ENCODE data around the gene PCDHB1. TPM values are rescaled to one million over a fixed set of nuclear protein-coding genes. Genes with fewer than 3 reads are reported as not detected.
A peak's percentile ranks its signal among the peaks of the same experiment; 100 is the strongest.

PCDHB1 gene
- total and polyA plus RNA-seq, 2 experiments from 2014 or later, result not detected

DNA sequence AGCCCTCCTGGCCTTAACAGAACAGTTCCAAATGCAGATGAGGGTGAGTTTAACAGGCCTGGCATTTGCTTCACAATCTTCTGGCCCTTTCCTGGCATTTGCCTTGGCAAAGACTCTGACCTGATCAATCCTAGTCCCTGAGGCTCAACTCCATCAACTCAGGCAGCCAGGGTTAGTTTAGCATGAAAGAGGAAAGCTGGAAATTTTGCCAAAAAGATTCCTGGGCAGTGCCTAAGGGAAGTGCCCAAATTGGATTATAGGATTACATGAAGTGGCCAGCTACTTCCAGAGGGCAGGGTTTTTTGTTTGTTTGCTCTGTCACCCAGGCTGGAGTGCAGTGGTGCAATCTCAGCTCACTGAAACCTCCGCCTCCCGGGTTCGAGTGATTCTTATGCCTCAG lies 48.1 kb upstream of the PCDHB1 start:
- Histone ChIP-seq H3F3A (ENCODE audit: insufficient read depth) (no peaks in the 10 kb centered on the region), H3K4me1 (ENCODE audit: insufficient read depth) (no peaks in the 10 kb centered on the region), H3K9ac (no peak overlapping the region), H4K20me1 (ENCODE audit: insufficient read depth) (no peaks in the 10 kb centered on the region), H2AFZ (no peak overlapping the region), H3K79me2 (ENCODE audit: insufficient read depth) (no peaks in the 10 kb centered on the region), H3K4me2 (ENCODE audit: unreplicated experiment) (no peak overlapping the region), H3K4me3 (no peak overlapping the region), H3K36me3 (ENCODE audit: low read depth) (no peaks in the 10 kb centered on the region), H3K9me3 (ENCODE audit: low read depth) (no peaks in the 10 kb centered on the region), H3K9me2 (ENCODE audit: insufficient read depth) (no peaks in the 10 kb centered on the region), H3K27me3 (replicated peaks; ENCODE audit: insufficient read depth) (no peaks in the 10 kb centered on the region), H3K27ac (no peak overlapping the region)
- in situ Hi-C loops (cut with MboI), result no loop called here
- TF ChIP-seq EZH2 (IDR thresholded peaks at IDR 0.05; ENCODE audit: insufficient read depth, poor library complexity, severe bottlenecking) (no peak), EZH2phosphoT487 (IDR thresholded peaks at IDR 0.05; ENCODE audit: insufficient read depth, low read depth) (no peak)
- 37 to 38% methylated on average over 3 of the region's 3 CpGs for WGBS, 2 experiments (ENCODE audit: low coverage in 1 of 2, low lambda C conversion rate in 2 of 2, missing lambda C conversion rate in 2 of 2)
- DNase-seq, result no peak

DNA sequence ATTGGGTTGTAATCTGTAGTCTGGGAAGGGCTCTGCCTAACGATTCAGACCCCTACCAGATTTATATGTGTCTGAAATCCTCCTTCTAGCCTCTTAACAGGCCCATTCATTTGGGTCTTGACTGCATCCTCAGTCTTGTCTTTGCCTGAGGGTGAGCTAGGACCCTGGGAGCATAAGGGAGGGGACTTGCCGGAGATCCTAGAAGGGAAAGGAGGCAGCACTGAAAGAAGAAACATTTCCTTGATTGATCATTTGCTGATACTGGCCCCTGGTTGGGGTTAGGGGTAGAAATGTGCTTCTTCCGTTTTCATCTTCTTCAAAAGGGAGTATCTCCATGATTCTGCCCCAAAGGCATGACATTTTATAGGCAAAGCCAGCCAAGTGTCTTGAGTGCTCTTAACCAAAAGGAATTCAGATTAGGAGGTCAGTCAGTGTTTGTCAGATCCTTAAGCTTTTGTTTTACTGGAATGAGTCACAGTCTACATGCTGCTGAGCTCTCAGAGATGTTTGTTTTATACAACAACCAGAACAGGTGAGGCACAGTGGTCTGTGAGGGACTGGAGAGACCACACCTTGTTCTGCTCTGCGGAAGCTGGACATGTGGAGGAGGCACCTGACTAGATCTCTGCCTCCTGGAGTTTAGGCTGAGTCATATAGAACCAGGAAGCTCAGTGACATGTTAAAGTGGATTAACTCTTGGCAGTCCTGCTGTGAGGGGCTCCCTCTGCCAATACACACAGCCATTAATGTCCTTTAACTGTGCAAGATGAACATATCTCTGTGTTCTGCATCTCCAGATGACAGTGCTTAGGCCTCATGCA lies 47.2 kb upstream of the PCDHB1 start:
- H3K4me2 ChIP-seq (ENCODE audit: unreplicated experiment), result no peak overlapping the region

DNA sequence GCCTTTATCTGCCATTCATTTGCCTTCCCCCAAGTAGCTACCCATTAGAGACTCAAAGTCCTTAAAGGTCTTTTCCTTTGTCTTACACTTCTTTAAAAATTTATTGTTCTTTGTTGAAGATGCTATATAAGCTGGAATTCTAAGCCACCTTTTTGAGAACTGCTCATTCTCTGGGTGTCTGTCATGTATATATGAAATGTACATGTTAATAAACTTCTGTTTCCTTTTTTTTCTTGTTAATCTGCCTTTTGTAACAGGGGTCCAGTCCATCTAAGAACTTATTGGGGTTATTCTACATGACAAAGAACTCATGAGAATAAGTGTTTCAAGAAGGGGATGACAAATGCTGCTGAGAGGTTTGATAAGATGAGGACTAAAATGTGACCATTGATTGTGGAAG lies 43.4 kb upstream of the PCDHB1 start:
- no peaks in the 10 kb centered on the region for H3K9me3 ChIP-seq (ENCODE audit: low read depth)
- no peak overlapping the region for H3K4me2 ChIP-seq (ENCODE audit: unreplicated experiment)
- no peaks in the 10 kb centered on the region for H3K79me2 ChIP-seq (ENCODE audit: insufficient read depth)
- H3K4me3 ChIP-seq, result no peak overlapping the region
- TF ChIP-seq EZH2phosphoT487 (IDR thresholded peaks at IDR 0.05; ENCODE audit: insufficient read depth, low read depth) (no peak), EZH2 (IDR thresholded peaks at IDR 0.05; ENCODE audit: insufficient read depth, poor library complexity, severe bottlenecking) (no peak)
- H3K36me3 ChIP-seq (ENCODE audit: low read depth), result no peaks in the 10 kb centered on the region
- no peak overlapping the region for H3K27ac ChIP-seq
- H3K4me1 ChIP-seq (ENCODE audit: insufficient read depth), result no peaks in the 10 kb centered on the region
- H3K27me3 ChIP-seq (replicated peaks; ENCODE audit: insufficient read depth), result no peaks in the 10 kb centered on the region
- no peak for DNase-seq
- H3K9me2 ChIP-seq (ENCODE audit: insufficient read depth), result no peaks in the 10 kb centered on the region
- H3F3A ChIP-seq (ENCODE audit: insufficient read depth), result no peaks in the 10 kb centered on the region
- in situ Hi-C loops (cut with MboI), result no loop called here
- H4K20me1 ChIP-seq (ENCODE audit: insufficient read depth), result no peaks in the 10 kb centered on the region
- no peak overlapping the region for H3K9ac ChIP-seq
- no peak overlapping the region for H2AFZ ChIP-seq

More for the DNA sequence above, 47.2 kb upstream of the PCDHB1 start:
- DNase-seq, result peak; percentile 4
- H3K9me3 ChIP-seq (ENCODE audit: low read depth), result no peaks in the 10 kb centered on the region
- H3K4me3 ChIP-seq, result no peak overlapping the region
- H3K9ac ChIP-seq, result no peak overlapping the region
- H4K20me1 ChIP-seq (ENCODE audit: insufficient read depth), result no peaks in the 10 kb centered on the region
- no peak overlapping the region for H2AFZ ChIP-seq
- WGBS, 2 experiments (ENCODE audit: low coverage in 1 of 2, low lambda C conversion rate in 2 of 2, missing lambda C conversion rate in 2 of 2), result 12 to 14% methylated on average over 4 of the region's 4 CpGs
- no peaks in the 10 kb centered on the region for H3K36me3 ChIP-seq (ENCODE audit: low read depth)
- H3K27me3 ChIP-seq (replicated peaks; ENCODE audit: insufficient read depth), result no peaks in the 10 kb centered on the region
- H3K9me2 ChIP-seq (ENCODE audit: insufficient read depth), result no peaks in the 10 kb centered on the region
- no peaks in the 10 kb centered on the region for H3K79me2 ChIP-seq (ENCODE audit: insufficient read depth)
- no peak overlapping the region for H3K27ac ChIP-seq
- no peaks in the 10 kb centered on the region for H3F3A ChIP-seq (ENCODE audit: insufficient read depth)
- TF ChIP-seq EZH2phosphoT487 (IDR thresholded peaks at IDR 0.05; ENCODE audit: insufficient read depth, low read depth), result no peak
- TF ChIP-seq EZH2 (IDR thresholded peaks at IDR 0.05; ENCODE audit: insufficient read depth, poor library complexity, severe bottlenecking), result no peak
- no peaks in the 10 kb centered on the region for H3K4me1 ChIP-seq (ENCODE audit: insufficient read depth)
- in situ Hi-C loops (cut with MboI), result no loop called here

DNA sequence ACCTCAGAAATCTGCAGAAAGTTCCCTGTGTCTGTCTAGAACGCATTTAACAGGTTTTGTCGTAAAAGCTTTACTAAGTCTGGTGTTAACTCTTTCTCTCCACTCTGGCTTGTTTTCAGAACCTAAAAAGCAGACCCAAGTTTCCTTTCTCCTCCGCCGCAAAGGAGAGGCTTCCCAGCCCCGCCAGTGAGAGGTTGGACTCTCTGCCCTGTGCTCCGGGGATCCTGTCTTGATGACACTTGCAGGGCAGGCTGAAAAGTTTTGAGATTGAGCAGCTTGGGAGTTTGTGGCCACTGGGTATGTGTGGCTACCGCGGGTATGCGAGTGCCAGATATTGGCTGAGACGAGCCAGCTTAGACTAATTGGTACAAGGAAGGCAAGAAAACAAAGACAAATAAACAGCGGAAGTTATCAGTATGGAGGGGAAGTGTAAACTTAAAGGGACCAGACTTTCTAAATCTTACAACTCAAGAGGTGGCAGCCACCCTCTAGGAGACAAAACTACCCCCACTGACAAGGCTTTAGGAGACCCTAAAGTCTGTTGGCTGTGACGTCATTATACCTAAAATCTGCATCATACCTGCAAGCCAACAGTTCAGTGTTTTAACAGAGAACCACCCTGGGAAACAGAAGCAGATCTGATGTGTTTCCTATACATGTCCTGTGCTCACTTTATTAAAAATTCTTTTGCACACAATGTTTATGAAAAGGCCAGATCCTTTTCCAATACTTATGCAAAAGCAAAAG lies 41.0 kb upstream of the PCDHB1 start:
- in situ Hi-C loops (cut with MboI), result no loop called here
- no peaks in the 10 kb centered on the region for H3K79me2 ChIP-seq (ENCODE audit: insufficient read depth)
- no peak overlapping the region for H3K4me3 ChIP-seq
- H3K9me2 ChIP-seq (ENCODE audit: insufficient read depth), result no peaks in the 10 kb centered on the region
- H3K27me3 ChIP-seq (replicated peaks; ENCODE audit: insufficient read depth), result no peaks in the 10 kb centered on the region
- no peak overlapping the region for H2AFZ ChIP-seq
- no peaks in the 10 kb centered on the region for H3K36me3 ChIP-seq (ENCODE audit: low read depth)
- H3K4me1 ChIP-seq (ENCODE audit: insufficient read depth), result no peaks in the 10 kb centered on the region
- no peaks in the 10 kb centered on the region for H4K20me1 ChIP-seq (ENCODE audit: insufficient read depth)
- no peaks in the 10 kb centered on the region for H3K9me3 ChIP-seq (ENCODE audit: low read depth)
- H3K27ac ChIP-seq, result no peak overlapping the region
- TF ChIP-seq EZH2phosphoT487 (IDR thresholded peaks at IDR 0.05; ENCODE audit: insufficient read depth, low read depth), result no peak
- no peak for TF ChIP-seq EZH2 (IDR thresholded peaks at IDR 0.05; ENCODE audit: insufficient read depth, poor library complexity, severe bottlenecking)
- no peak overlapping the region for H3K4me2 ChIP-seq (ENCODE audit: unreplicated experiment)
- no peak for DNase-seq
- WGBS, 2 experiments (ENCODE audit: low coverage in 1 of 2, low lambda C conversion rate in 2 of 2, missing lambda C conversion rate in 2 of 2), result 32 to 34% methylated on average over 12 of the region's 12 CpGs
- no peak overlapping the region for H3K9ac ChIP-seq
- no peaks in the 10 kb centered on the region for H3F3A ChIP-seq (ENCODE audit: insufficient read depth)

All from GM23248 (cell line).